ENCODE data around the gene SF3B4.

DNA sequence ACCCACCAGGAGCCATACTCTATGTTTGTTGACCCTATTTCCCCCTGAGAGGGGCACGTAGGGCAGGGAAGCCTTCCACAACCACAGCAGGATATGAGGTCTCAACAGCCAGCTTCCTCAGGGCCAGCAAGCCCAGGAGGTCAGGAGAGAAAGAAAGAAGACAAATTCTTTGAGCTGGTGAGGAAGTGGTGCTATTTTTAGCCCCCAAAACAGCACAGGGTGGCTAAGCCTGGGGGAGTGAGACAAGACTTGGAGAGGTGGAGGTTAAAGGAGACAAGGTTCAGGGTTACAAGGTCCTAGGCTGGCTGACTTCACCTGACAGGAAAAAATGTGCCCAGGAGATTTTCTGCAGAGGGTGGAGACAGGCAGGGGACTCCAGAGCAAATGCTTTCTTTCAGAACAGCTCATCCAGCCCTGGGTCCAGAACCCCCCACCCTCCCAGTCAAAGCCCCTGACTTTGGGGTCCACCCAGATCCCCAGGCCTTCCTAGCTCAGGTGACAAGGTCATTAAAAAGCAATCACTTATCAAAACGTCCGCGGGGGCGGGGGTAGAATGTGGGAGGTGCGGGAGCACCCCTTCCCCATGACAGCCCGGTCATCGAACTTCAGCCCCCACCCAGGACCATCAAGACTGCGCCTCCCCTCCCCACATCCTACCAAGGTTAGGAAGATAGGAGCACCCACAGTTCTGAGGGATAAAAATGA lies 11.3 kb downstream of the SF3B4 start:
- TF ChIP-seq, protein P1, sequence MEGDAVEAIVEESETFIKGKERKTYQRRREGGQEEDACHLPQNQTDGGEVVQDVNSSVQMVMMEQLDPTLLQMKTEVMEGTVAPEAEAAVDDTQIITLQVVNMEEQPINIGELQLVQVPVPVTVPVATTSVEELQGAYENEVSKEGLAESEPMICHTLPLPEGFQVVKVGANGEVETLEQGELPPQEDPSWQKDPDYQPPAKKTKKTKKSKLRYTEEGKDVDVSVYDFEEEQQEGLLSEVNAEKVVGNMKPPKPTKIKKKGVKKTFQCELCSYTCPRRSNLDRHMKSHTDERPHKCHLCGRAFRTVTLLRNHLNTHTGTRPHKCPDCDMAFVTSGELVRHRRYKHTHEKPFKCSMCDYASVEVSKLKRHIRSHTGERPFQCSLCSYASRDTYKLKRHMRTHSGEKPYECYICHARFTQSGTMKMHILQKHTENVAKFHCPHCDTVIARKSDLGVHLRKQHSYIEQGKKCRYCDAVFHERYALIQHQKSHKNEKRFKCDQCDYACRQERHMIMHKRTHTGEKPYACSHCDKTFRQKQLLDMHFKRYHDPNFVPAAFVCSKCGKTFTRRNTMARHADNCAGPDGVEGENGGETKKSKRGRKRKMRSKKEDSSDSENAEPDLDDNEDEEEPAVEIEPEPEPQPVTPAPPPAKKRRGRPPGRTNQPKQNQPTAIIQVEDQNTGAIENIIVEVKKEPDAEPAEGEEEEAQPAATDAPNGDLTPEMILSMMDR (IDR thresholded peaks at IDR 0.05) = no peak
- TF ChIP-seq EP300 (IDR thresholded peaks at IDR 0.05) = no peak

All from upper lobe of left lung (tissue), 4 donors.